Measurements from ENCODE around the gene CACNA2D1. TPM values are rescaled to one million over a fixed set of nuclear protein-coding genes. Genes with fewer than 3 reads are reported as not detected.

The CACNA2D1 gene
- total RNA-seq, 1 experiment from 2014 or later = 36.2 TPM

DNA sequence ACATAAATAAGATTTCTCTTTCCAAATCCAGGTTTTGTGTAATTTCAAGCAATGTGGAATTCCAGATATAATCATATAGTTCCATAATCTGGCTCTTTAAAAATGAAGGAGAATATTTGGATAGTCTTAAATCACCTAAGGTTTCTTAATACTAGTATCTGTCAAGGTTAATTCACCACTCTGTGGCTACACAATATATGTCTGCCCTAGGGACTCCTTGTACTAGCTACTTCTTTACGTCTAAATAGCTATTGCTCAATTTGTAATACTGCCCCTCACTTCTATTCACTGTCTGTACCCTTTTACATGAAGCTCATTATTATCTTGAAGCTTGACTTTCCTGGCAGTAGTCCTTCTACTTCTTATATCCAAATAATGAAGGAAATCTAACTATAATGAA, 47.2 kb downstream of the CACNA2D1 start:
- Histone ChIP-seq H3K9ac (ENCODE audit: extremely low read depth, insufficient read length, low read length) (no peak overlapping the region), H3K4me1 (ENCODE audit: insufficient read depth, low read length) (no peaks in the 10 kb centered on the region), H2AFZ (ENCODE audit: low read length) (no peak overlapping the region), H3K23ac (ENCODE audit: insufficient read length, low read depth, low read length) (no peak overlapping the region), H3K18ac (ENCODE audit: insufficient read length, low read depth, low read length) (no peak overlapping the region), H3K56ac (ENCODE audit: insufficient read length, low read depth, low read length) (no peak overlapping the region), H3K14ac (ENCODE audit: insufficient read depth, low read length) (no peak overlapping the region), H3K9me3 (ENCODE audit: control insufficient read depth, low read depth, low read length) (no peaks in the 10 kb centered on the region), H4K20me1 (ENCODE audit: control insufficient read depth, insufficient read depth, insufficient read length) (no peaks in the 10 kb centered on the region), H2BK12ac (ENCODE audit: insufficient read length, low read depth, low read length) (no peak overlapping the region), H4K91ac (ENCODE audit: insufficient read length, low read depth, low read length) (no peak overlapping the region), H2AK5ac (ENCODE audit: insufficient read length, low read length) (no peak overlapping the region), H3K79me1 (ENCODE audit: insufficient read depth, low read depth, low read length, poor library complexity, severe bottlenecking) (no peaks in the 10 kb centered on the region), H3K27ac (ENCODE audit: insufficient read length, low read depth, low read length) (no peak overlapping the region), H2BK5ac (ENCODE audit: insufficient read length, low read length) (no peak overlapping the region), H3K23me2 (ENCODE audit: insufficient read length, low read depth, low read length, poor library complexity, severe bottlenecking) (no peaks in the 10 kb centered on the region), H4K8ac (replicated peaks; ENCODE audit: insufficient read length, low read depth, low read length) (no peak overlapping the region), H3T11ph (ENCODE audit: low read length) (no peak overlapping the region), H4K5ac (ENCODE audit: insufficient read length, low read depth, low read length) (no peak overlapping the region), H2BK120ac (ENCODE audit: low read depth, low read length, poor library complexity, severe bottlenecking) (no peak overlapping the region), H2BK20ac (ENCODE audit: low read depth, low read length, poor library complexity, severe bottlenecking) (no peak overlapping the region), H3K27me3 (ENCODE audit: insufficient read depth, low read length) (no peaks in the 10 kb centered on the region), H3K4ac (ENCODE audit: low read depth, low read length) (no peak overlapping the region), H3K79me2 (ENCODE audit: insufficient read depth, low read length) (no peaks in the 10 kb centered on the region), H2BK15ac (ENCODE audit: low read depth, low read length) (no peak overlapping the region), H3K4me2 (ENCODE audit: insufficient read depth, insufficient read length, low read length) (no peak overlapping the region)
- Mint-ChIP-seq H3K4me3 (no peak overlapping the region), H3K4me1 (peaks cover 9 to 16% of the 10 kb centered on the region in 2 experiments), H3K27me3 (ENCODE audit: low read depth) (no peaks in the 10 kb centered on the region), H3K9me3 (peaks cover 2 to 5% of the 10 kb centered on the region in 2 experiments; a peak in 3 of 5 replicates), H3K36me3 (ENCODE audit: insufficient read depth in 1 of 3, low read depth in 3 of 3) (peaks cover 7 to 25% (median 22%) of the 10 kb centered on the region in 3 experiments; a peak in 5 of 7 replicates), H3K27ac (no peak overlapping the region)
- TF ChIP-seq, protein P1, sequence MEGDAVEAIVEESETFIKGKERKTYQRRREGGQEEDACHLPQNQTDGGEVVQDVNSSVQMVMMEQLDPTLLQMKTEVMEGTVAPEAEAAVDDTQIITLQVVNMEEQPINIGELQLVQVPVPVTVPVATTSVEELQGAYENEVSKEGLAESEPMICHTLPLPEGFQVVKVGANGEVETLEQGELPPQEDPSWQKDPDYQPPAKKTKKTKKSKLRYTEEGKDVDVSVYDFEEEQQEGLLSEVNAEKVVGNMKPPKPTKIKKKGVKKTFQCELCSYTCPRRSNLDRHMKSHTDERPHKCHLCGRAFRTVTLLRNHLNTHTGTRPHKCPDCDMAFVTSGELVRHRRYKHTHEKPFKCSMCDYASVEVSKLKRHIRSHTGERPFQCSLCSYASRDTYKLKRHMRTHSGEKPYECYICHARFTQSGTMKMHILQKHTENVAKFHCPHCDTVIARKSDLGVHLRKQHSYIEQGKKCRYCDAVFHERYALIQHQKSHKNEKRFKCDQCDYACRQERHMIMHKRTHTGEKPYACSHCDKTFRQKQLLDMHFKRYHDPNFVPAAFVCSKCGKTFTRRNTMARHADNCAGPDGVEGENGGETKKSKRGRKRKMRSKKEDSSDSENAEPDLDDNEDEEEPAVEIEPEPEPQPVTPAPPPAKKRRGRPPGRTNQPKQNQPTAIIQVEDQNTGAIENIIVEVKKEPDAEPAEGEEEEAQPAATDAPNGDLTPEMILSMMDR (conservative IDR thresholded peaks at IDR 0.05) = no peak
- no CpG with 5 or more reads among the region's 1 CpG for WGBS (ENCODE audit: extremely low coverage, insufficient read length, low lambda C conversion rate)
- DNase-seq = no peak
